HG03280 (cell line): ENCODE measurements around the gene NDUFV3.
"Not testable (repeated sequence)": the region's sequence is repeated elsewhere in the genome, so short reads cannot be mapped to it uniquely, and the experiment has no call there.

Experiments
- ATAC-seq: cut with Tn5 transposase; IDR thresholded peaks from one replicate; pipeline ENCODE4 v1.9.1; 2021; ENCODE audit warnings: mild to moderate bottlenecking, moderate library complexity; ENCODE audit not compliant: unreplicated experiment

The NDUFV3 gene

GRCh38 chr21:42883921-42884320 is 9.2 kb upstream of the NDUFV3 start:
- ATAC-seq, result no peak

GRCh38 chr21:42887326-42887725 is 5.8 kb upstream of the NDUFV3 start:
- no peak for ATAC-seq

GRCh38 chr21:42892582-42892930 is 553 bp upstream of the NDUFV3 start:
- ATAC-seq, result no peak

GRCh38 chr21:42900446-42900845 is 7.3 kb downstream of the NDUFV3 start:
- ATAC-seq, result no peak

- no peak for ATAC-seq
Observed at GRCh38 chr21:42903817-42904216, 10.7 kb downstream of the NDUFV3 start.

- no peak for ATAC-seq
Observed at GRCh38 chr21:42905195-42905594, 12.1 kb downstream of the NDUFV3 start.

GRCh38 chr21:42906233-42906632 is 13.1 kb downstream of the NDUFV3 start:
- ATAC-seq, result no peak

GRCh38 chr21:42908484-42908883 is 15.4 kb downstream of the NDUFV3 start:
- not testable (repeated sequence) for ATAC-seq

GRCh38 chr21:42911920-42912319 is 18.8 kb downstream of the NDUFV3 start:
- ATAC-seq, result not testable (repeated sequence)

GRCh38 chr21:42913476-42913875 is 20.4 kb downstream of the NDUFV3 start:
- no peak for ATAC-seq

GRCh38 chr21:42918291-42918690 is 25.2 kb downstream of the NDUFV3 start:
- no peak for ATAC-seq

- no peak for ATAC-seq
Observed at GRCh38 chr21:42921927-42922326, 28.8 kb downstream of the NDUFV3 start.

GRCh38 chr21:42922918-42923317 is 29.8 kb downstream of the NDUFV3 start:
- no peak for ATAC-seq

GRCh38 chr21:42923553-42924432 is 30.7 kb downstream of the NDUFV3 start:
- ATAC-seq, result no peak

- no peak for ATAC-seq
Observed at GRCh38 chr21:42924433-42924751, 31.3 kb downstream of the NDUFV3 start.

- no peak for ATAC-seq
Observed at GRCh38 chr21:42925114-42925926, 32.2 kb downstream of the NDUFV3 start, which contains the start of gene ERVH48-1. Gene ERVH48-1 (minus strand): TSS chr21:42925630. CDS start chr21:42919006, 6,624 bp downstream.

GRCh38 chr21:42927474-42928200 is 34.5 kb downstream of the NDUFV3 start:
- ATAC-seq, result not testable (repeated sequence)

GRCh38 chr21:42929969-42930368 is 36.9 kb downstream of the NDUFV3 start:
- ATAC-seq, result no peak

- no peak for ATAC-seq
Observed at GRCh38 chr21:42931560-42932235, 38.6 kb downstream of the NDUFV3 start.

GRCh38 chr21:42932378-42933136 is 39.4 kb downstream of the NDUFV3 start:
- not testable (repeated sequence) for ATAC-seq
